ENCODE measurements around the gene TMEM121B.

TMEM121B gene

DNA sequence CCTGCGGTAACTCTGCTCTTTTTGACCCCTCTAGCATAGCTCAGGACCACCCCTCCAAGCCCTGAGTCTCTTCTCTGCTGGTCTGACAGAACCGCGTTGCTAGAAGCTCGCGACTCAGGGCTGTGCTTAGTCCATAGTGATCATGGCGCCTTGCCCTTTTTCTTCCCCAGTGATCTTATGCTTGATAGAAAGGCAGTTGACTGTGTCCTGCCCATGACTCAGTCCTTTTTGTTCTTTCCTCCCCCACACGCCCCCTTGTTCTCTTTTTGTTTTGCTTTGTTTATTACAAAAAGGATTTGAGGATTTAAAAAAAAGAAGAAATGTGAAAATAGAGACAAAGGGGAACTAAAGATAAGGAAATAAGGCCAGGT lies 18.9 kb downstream of the TMEM121B start:
- no peak for DNase-seq (ENCODE audit: low read depth)
- TF ChIP-seq CTCF (IDR thresholded peaks at IDR 0.05; ENCODE audit: control insufficient read depth, extremely low read depth, insufficient read depth) = no peak
- H3K4me3 ChIP-seq (ENCODE audit: low read depth, low read length) = no peak overlapping the region

GRCh38 chr22:17101475-17102296 lies 19.5 kb downstream of the TMEM121B start:
- TF ChIP-seq CTCF (IDR thresholded peaks at IDR 0.05; ENCODE audit: control insufficient read depth, extremely low read depth, insufficient read depth) = no peak
- no peak overlapping the region for H3K4me3 ChIP-seq (ENCODE audit: low read depth, low read length)
- no peak for DNase-seq (ENCODE audit: low read depth)

- H3K4me3 ChIP-seq (ENCODE audit: low read depth, low read length) = no peak overlapping the region
- DNase-seq (ENCODE audit: low read depth) = no peak
- no peak for TF ChIP-seq CTCF (IDR thresholded peaks at IDR 0.05; ENCODE audit: control insufficient read depth, extremely low read depth, insufficient read depth)
These were observed 20.5 kb downstream of the TMEM121B start for GRCh38 chr22:17100621-17101020.

DNA sequence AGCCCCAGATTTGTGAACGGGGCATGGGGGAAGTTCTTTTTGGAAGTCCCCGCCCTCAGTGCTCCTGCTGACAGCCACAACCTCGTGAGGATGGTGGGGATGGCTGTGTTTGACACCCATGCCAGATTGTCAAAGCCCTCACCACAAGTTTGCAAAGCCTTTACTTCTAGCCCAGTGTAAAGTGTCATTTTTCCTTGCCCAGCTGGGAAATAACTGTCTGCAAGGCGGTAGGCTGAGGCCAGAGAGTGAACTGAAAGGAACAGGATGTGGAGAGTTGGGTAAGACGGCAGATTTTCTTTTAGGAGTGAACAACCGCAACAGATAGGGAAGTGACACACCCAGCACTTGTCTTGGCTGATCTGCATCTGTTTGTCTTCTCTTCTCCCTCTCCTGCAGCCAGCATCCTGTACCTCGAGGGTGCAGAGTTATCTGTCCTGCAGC lies 22.8 kb downstream of the TMEM121B start:
- no peak for TF ChIP-seq CTCF (IDR thresholded peaks at IDR 0.05; ENCODE audit: control insufficient read depth, extremely low read depth, insufficient read depth)
- DNase-seq (ENCODE audit: low read depth) = no peak
- H3K4me3 ChIP-seq (ENCODE audit: low read depth, low read length) = no peak overlapping the region

DNA sequence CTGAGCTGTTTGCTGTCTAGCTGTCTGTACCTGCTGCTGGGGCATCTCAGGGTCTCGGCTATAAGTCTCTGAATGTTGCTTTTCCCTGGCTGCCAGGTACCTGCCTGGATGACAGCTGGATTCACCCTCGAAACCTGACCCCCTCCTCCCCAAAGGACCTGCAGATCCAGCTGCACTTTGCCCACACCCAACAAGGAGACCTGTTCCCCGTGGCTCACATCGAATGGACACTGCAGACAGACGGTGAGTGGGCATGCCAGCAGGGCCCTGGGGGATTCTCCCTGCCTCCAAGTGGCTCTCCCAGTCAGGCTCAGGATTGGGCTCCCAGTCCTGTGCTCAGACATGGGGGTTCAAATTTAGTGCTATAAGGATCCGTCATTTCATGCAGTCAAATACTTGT lies 23.5 kb downstream of the TMEM121B start:
- no peak for TF ChIP-seq CTCF (IDR thresholded peaks at IDR 0.05; ENCODE audit: control insufficient read depth, extremely low read depth, insufficient read depth)
- no peak for DNase-seq (ENCODE audit: low read depth)
- no peak overlapping the region for H3K4me3 ChIP-seq (ENCODE audit: low read depth, low read length)

- no peak for TF ChIP-seq CTCF (IDR thresholded peaks at IDR 0.05; ENCODE audit: control insufficient read depth, extremely low read depth, insufficient read depth)
- no peak for DNase-seq (ENCODE audit: low read depth)
- H3K4me3 ChIP-seq (ENCODE audit: low read depth, low read length) = no peak overlapping the region
These were observed 24.1 kb downstream of the TMEM121B start for GRCh38 chr22:17097062-17097461.

GRCh38 chr22:17096071-17096470 lies 25.1 kb downstream of the TMEM121B start:
- TF ChIP-seq CTCF (IDR thresholded peaks at IDR 0.05; ENCODE audit: control insufficient read depth, extremely low read depth, insufficient read depth) = no peak
- no peak for DNase-seq (ENCODE audit: low read depth)
- H3K4me3 ChIP-seq (ENCODE audit: low read depth, low read length) = no peak overlapping the region

Measured in LNCaP clone FGC (cell line).